ENCODE data around the gene CTRB2.

The CTRB2 gene

GRCh38 chr16:75248142-75248535, 41.2 kb upstream of the CTRB2 start:
- TF ChIP-seq, protein P1, sequence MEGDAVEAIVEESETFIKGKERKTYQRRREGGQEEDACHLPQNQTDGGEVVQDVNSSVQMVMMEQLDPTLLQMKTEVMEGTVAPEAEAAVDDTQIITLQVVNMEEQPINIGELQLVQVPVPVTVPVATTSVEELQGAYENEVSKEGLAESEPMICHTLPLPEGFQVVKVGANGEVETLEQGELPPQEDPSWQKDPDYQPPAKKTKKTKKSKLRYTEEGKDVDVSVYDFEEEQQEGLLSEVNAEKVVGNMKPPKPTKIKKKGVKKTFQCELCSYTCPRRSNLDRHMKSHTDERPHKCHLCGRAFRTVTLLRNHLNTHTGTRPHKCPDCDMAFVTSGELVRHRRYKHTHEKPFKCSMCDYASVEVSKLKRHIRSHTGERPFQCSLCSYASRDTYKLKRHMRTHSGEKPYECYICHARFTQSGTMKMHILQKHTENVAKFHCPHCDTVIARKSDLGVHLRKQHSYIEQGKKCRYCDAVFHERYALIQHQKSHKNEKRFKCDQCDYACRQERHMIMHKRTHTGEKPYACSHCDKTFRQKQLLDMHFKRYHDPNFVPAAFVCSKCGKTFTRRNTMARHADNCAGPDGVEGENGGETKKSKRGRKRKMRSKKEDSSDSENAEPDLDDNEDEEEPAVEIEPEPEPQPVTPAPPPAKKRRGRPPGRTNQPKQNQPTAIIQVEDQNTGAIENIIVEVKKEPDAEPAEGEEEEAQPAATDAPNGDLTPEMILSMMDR (IDR thresholded peaks at IDR 0.05; ENCODE audit: low read depth, low read length, missing control alignments) = no peak
- in situ Hi-C loops (cut with HindIII; ENCODE audit: low pct_ligation_motif_present, low sequenced_read_pairs) = no loop called here
- H3K27me3 ChIP-seq (replicated peaks) = no peaks in the 10 kb centered on the region
- peak overlapping the region; percentile 98 for H3K27ac ChIP-seq
- no peak for DNase-seq
- H3K4me3 ChIP-seq (ENCODE audit: low read depth, low read length) = peak overlapping the region; percentile 17
- H3K36me3 ChIP-seq (replicated peaks) = peaks cover 12% of the 10 kb centered on the region

GRCh38 chr16:75247249-75247648, 40.3 kb upstream of the CTRB2 start:
- Histone ChIP-seq H3K4me3 (ENCODE audit: low read depth, low read length) (peak overlapping the region; percentile 12), H3K36me3 (replicated peaks) (peaks cover 18% of the 10 kb centered on the region), H3K27me3 (replicated peaks) (no peaks in the 10 kb centered on the region), H3K27ac (peak overlapping the region; percentile 98)
- in situ Hi-C loops (cut with HindIII; ENCODE audit: low pct_ligation_motif_present, low sequenced_read_pairs) = no loop called here
- DNase-seq = no peak
- TF ChIP-seq, protein P1 (IDR thresholded peaks at IDR 0.05; ENCODE audit: low read depth, low read length, missing control alignments) = no peak

GRCh38 chr16:75246504-75247205, 39.7 kb upstream of the CTRB2 start:
- DNase-seq = peak; percentile 96
- H3K27ac ChIP-seq = peak overlapping the region; percentile 98
- in situ Hi-C loops (cut with HindIII; ENCODE audit: low pct_ligation_motif_present, low sequenced_read_pairs) = no loop called here
- TF ChIP-seq, protein P1 (IDR thresholded peaks at IDR 0.05; ENCODE audit: low read depth, low read length, missing control alignments) = no peak
- H3K36me3 ChIP-seq (replicated peaks) = peaks cover 23% of the 10 kb centered on the region
- no peaks in the 10 kb centered on the region for H3K27me3 ChIP-seq (replicated peaks)
- H3K4me3 ChIP-seq (ENCODE audit: low read depth, low read length) = no peak overlapping the region

GRCh38 chr16:75244844-75245758, 38.1 kb upstream of the CTRB2 start:
- Histone ChIP-seq H3K27ac (peak overlapping the region; percentile 98), H3K4me3 (ENCODE audit: low read depth, low read length) (no peak overlapping the region), H3K36me3 (replicated peaks) (peaks cover 24% of the 10 kb centered on the region), H3K27me3 (replicated peaks) (no peaks in the 10 kb centered on the region)
- in situ Hi-C loops (cut with HindIII; ENCODE audit: low pct_ligation_motif_present, low sequenced_read_pairs) = no loop called here
- DNase-seq = peak; percentile 96
- TF ChIP-seq, protein P1 (IDR thresholded peaks at IDR 0.05; ENCODE audit: low read depth, low read length, missing control alignments) = no peak

- Histone ChIP-seq H3K4me3 (ENCODE audit: low read depth, low read length) (no peak overlapping the region), H3K36me3 (replicated peaks) (peaks cover 32% of the 10 kb centered on the region), H3K27me3 (replicated peaks) (no peaks in the 10 kb centered on the region), H3K27ac (peak overlapping the region; percentile 98)
- in situ Hi-C loops (cut with HindIII; ENCODE audit: low pct_ligation_motif_present, low sequenced_read_pairs) = no loop called here
- TF ChIP-seq, protein P1 (IDR thresholded peaks at IDR 0.05; ENCODE audit: low read depth, low read length, missing control alignments) = no peak
- no peak for DNase-seq
Measured at GRCh38 chr16:75244225-75244809, 37.4 kb upstream of the CTRB2 start.
